HCT116 (cell line): ENCODE results near the gene GAB4. TPM values are rescaled to one million over a fixed set of nuclear protein-coding genes. Genes with fewer than 3 reads are reported as not detected.

Source experiments
- ATAC-seq: fragments of 200-7000 bp; cut with Tn5 transposase; 2 replicates; pipeline ENCODE4 v1.9.1; 2020; ENCODE audit warnings: mild to moderate bottlenecking, moderate library complexity
- BruUV-seq: library from RNA; stranded (reverse); fragments of 400-500 nt; replicated peaks from 2 replicates; lab custom pipeline; 2021; lab: Mats Ljungman, UMichigan
- CTCF ChIA-PET: fragments of 300-600 bp; sonication (Branson Sonifier 250); formaldehyde crosslinking; loops from one replicate; lab custom pipeline; 2021; ENCODE audit warnings: antibody characterized with exemption; lab: Charles Lee
- POLR2A ChIA-PET: fragments of 300-600, 350-600 bp; sonication (Branson Sonifier 250); formaldehyde crosslinking; loops from one replicate; lab custom pipeline; 2021; ENCODE audit warnings: antibody characterized with exemption; lab: Charles Lee
- RAD21 ChIA-PET, 2 experiments: fragments of 300-600 bp; sonication (Branson Sonifier 250); formaldehyde crosslinking; loops; one replicate each; lab custom pipeline; 2023; ENCODE audit warnings: low total read pairs in 2 of 2; ENCODE audit not compliant: uncharacterized antibody in 2 of 2, unreplicated experiment in 2 of 2, low non-redundant PET in 1 of 2; lab: Charles Lee
- DNase-seq: peaks from one replicate; pipeline ENCODE4 v3.0.0-alpha.2; 2010; ENCODE audit warnings: low read depth, low spot score
- H2AFZ ChIP-seq: fragments of 200-600 bp; shearing (Covaris generic), sonication (generic); 2 replicates; pipeline ENCODE4 v1.6.1; 2017; ENCODE audit warnings: low read depth, mixed run types, mixed read lengths, antibody characterized with exemption, low read length; ENCODE audit not compliant: poor library complexity, severe bottlenecking
- H3K27ac ChIP-seq: 2 replicates; pipeline ENCODE4 v1.5.1; 2012; ENCODE audit warnings: low read depth, low read length
- H3K27me3 ChIP-seq: fragments of 200-600 bp; sonication (generic); 2 replicates; pipeline ENCODE4 v1.6.1; 2016; ENCODE audit warnings: mixed run types, low read length, mixed read lengths; ENCODE audit not compliant: insufficient read depth
- H3K36me3 ChIP-seq, 2 experiments: fragments of 200-500 bp in 1 of 2; fragments of 200-600 bp in 1 of 2; sonication (Bioruptor generic) in 1 of 2; sonication (generic) in 1 of 2; 2 replicates each; pipeline versions ENCODE4 v1.5.1 to v1.6.1; 2014 to 2016; ENCODE audit warnings: low read length in 2 of 2, inconsistent platforms in 1 of 2, mixed read lengths in 1 of 2, mixed run types in 1 of 2; ENCODE audit not compliant: insufficient read depth in 2 of 2, control insufficient read depth in 1 of 2
- H3K4me1 ChIP-seq, 2 experiments: fragments of 200-600 bp in 1 of 2; sonication (generic) in 1 of 2; 2 replicates each; pipeline versions ENCODE4 v1.5.1 to v1.6.1; 2012 to 2017; ENCODE audit warnings: low read length in 2 of 2, inconsistent platforms in 1 of 2, mild to moderate bottlenecking in 1 of 2, mixed read lengths in 1 of 2, mixed run types in 1 of 2, moderate library complexity in 1 of 2; ENCODE audit not compliant: insufficient read depth in 2 of 2, control insufficient read depth in 1 of 2
- H3K4me2 ChIP-seq: fragments of 200-600 bp; sonication (generic); 2 replicates; pipeline ENCODE4 v1.6.1; 2017; ENCODE audit warnings: mixed run types, low read length, mixed read lengths
- H3K4me3 ChIP-seq, 2 experiments: fragments of 200-600 bp in 1 of 2; sonication (generic) in 1 of 2; replicated peaks in 1 of 2; 2 replicates each; pipeline ENCODE4 v1.5.1; 2011 to 2016; ENCODE audit warnings: low read length in 2 of 2, control low read depth in 1 of 2, low read depth in 1 of 2, mild to moderate bottlenecking in 1 of 2, mixed read lengths in 1 of 2, mixed run types in 1 of 2
- H3K79me2 ChIP-seq: fragments of 200-600 bp; sonication (generic); 2 replicates; pipeline ENCODE4 v1.6.1; 2017; ENCODE audit warnings: mild to moderate bottlenecking, mixed run types, low read length, moderate library complexity, mixed read lengths; ENCODE audit not compliant: insufficient read depth
- H3K9ac ChIP-seq: fragments of 200-600 bp; sonication (generic); 2 replicates; pipeline ENCODE4 v1.6.1; 2016; ENCODE audit warnings: low read length, mixed read lengths
- H3K9me2 ChIP-seq: fragments of 200-600 bp; sonication (generic), shearing (Covaris generic); 2 replicates; pipeline ENCODE4 v1.6.1; 2017; ENCODE audit warnings: mixed run types, mild to moderate bottlenecking, moderate library complexity; ENCODE audit not compliant: insufficient read depth
- H3K9me3 ChIP-seq, 2 experiments: fragments of 200-500 bp in 1 of 2; fragments of 200-600 bp in 1 of 2; sonication (Bioruptor generic) in 1 of 2; sonication (generic) in 1 of 2; 2 replicates each; pipeline ENCODE4 v1.6.1; 2014 to 2017; ENCODE audit warnings: low read length in 2 of 2, mixed read lengths in 2 of 2, inconsistent platforms in 1 of 2, low read depth in 1 of 2, mild to moderate bottlenecking in 1 of 2, mixed run types in 1 of 2, moderate library complexity in 1 of 2; ENCODE audit not compliant: control insufficient read depth in 1 of 2, insufficient read depth in 1 of 2
- H4K20me1 ChIP-seq: fragments of 200-600 bp; sonication (generic), shearing (Covaris generic); 2 replicates; pipeline ENCODE4 v1.6.1; 2017; ENCODE audit warnings: mixed run types, mild to moderate bottlenecking, moderate library complexity; ENCODE audit not compliant: insufficient read depth
- CBX3 ChIP-seq: IDR thresholded peaks from 2 replicates; pipeline ENCODE4 v1.6.1; 2012; ENCODE audit warnings: low read depth
- ELF1 ChIP-seq: IDR thresholded peaks from 2 replicates; pipeline ENCODE4 v1.6.1; 2012; ENCODE audit warnings: low read depth, borderline replicate concordance
- POLR2A ChIP-seq: IDR thresholded peaks from 2 replicates; pipeline ENCODE4 v1.7.0; 2011; ENCODE audit warnings: borderline replicate concordance; ENCODE audit not compliant: insufficient read depth, insufficient read length; ENCODE audit errors: extremely low read depth
- POLR2AphosphoS5 ChIP-seq: IDR thresholded peaks from 2 replicates; pipeline ENCODE4 v1.6.1; 2011; ENCODE audit warnings: mild to moderate bottlenecking, low read depth, low read length, moderate library complexity
- YY1 ChIP-seq: IDR thresholded peaks from 2 replicates; pipeline ENCODE4 v1.6.1; 2011; ENCODE audit warnings: low read length, low read depth, moderate library complexity, mild to moderate bottlenecking; ENCODE audit not compliant: insufficient replicate concordance; ENCODE audit errors: extremely low read depth
- ZNF274 ChIP-seq: fragments of 200-500 bp; sonication (Bioruptor generic); IDR thresholded peaks from 2 replicates; pipeline ENCODE4 v1.6.1; 2014; ENCODE audit warnings: mild to moderate bottlenecking, low read depth, low read length, inconsistent platforms
- intact Hi-C: fragments of 100-400 bp; cut with micrococcal nuclease; formaldehyde crosslinking; loops from 2 replicates; pipeline ENCODE4 v1.10.0; 2022
- total RNA-seq: library from RNA; stranded (reverse); gene quantifications from one replicate; pipeline ENCODE4 v1.2.1, GENCODE V29; 2021; ENCODE audit not compliant: unreplicated experiment
- TF ChIP-seq, protein P1 (sequence below), 3 experiments: fragments of 200-600 bp in 1 of 3; sonication (generic) in 1 of 3; IDR thresholded peaks in 2 of 3; conservative IDR thresholded peaks in 1 of 3; 2 replicates each; pipeline ENCODE4 v1.5.1; 2012 to 2017; ENCODE audit warnings: low read depth in 2 of 3, low read length in 2 of 3, antibody characterized with exemption in 1 of 3, borderline replicate concordance in 1 of 3, control low read depth in 1 of 3, mild to moderate bottlenecking in 1 of 3, mixed read lengths in 1 of 3, mixed run types in 1 of 3, moderate library complexity in 1 of 3; ENCODE audit not compliant: insufficient read depth in 1 of 3

Gene GAB4
- total RNA-seq, 1 experiment from 2014 or later = not detected

DNA sequence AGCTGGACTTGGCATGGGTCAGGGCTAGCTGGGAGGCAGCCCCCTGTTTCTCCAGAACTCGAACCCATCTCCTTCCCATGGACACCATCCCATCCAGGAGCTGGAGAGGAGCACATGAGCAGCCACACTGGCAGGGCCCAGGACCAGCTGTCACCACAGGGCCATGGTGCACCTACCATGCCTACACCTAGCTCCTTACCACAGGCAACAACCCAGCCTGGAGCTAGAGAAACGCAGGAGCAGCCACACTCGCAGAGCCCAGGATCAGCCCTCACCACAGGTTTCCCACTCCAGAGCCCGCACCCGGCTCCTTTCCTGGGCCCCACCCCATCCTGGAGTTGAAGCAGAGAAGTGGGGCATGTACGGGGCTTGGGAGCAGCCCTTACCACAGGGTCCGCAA, 50.2 kb downstream of the GAB4 start:
- Histone ChIP-seq H2AFZ (no peak overlapping the region), H3K4me1 (peaks cover 2 to 4% of the 10 kb centered on the region in 2 experiments; a peak in 2 of 4 replicates), H3K9ac (no peak overlapping the region), H3K4me2 (no peak overlapping the region), H3K27me3 (no peaks in the 10 kb centered on the region), H3K4me3 (no peak overlapping the region), H3K27ac (no peak overlapping the region), H3K36me3 (no peaks in the 10 kb centered on the region), H4K20me1 (no peaks in the 10 kb centered on the region), H3K79me2 (no peaks in the 10 kb centered on the region), H3K9me2 (no peaks in the 10 kb centered on the region), H3K9me3 (no peaks in the 10 kb centered on the region)
- ChIA-PET RAD21 (no interaction called here), POLR2A (no interaction called here), CTCF (no interaction called here)
- TF ChIP-seq ELF1 = no peak
- intact Hi-C loops = no loop called here
- no TSS peak for BruUV-seq
- ATAC-seq (no peak), DNase-seq (no peak)

DNA sequence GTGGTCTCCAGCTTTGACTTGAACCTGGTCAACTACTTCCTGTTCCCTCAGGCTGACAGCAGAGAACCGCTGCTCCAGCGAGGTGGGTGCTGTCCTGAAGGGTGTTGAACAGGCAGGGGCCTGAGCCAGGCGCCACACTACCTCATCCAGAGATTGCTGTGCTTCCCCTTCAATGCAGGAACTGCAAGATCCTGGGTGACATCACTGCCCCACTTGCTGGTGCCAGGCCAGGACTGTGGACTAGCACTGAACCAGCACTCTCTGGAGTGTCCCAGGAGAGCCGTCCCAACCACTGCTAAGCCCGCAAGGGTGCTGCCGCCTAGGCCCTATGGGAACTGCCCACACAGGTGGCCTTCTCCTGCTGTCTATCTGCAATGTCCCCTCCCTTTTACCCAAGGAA, 51.7 kb downstream of the GAB4 start:
- no peak for ATAC-seq
- H3K9ac ChIP-seq = no peak overlapping the region
- intact Hi-C loops = no loop called here
- CTCF ChIA-PET = no interaction called here
- no peak for DNase-seq
- no peaks in the 10 kb centered on the region for H3K79me2 ChIP-seq
- no peaks in the 10 kb centered on the region for H4K20me1 ChIP-seq
- no peaks in the 10 kb centered on the region for H3K36me3 ChIP-seq
- RAD21 ChIA-PET = no interaction called here
- no TSS peak for BruUV-seq
- H3K4me1 ChIP-seq = peaks cover 2 to 4% of the 10 kb centered on the region in 2 experiments; a peak in 2 of 4 replicates
- H3K9me2 ChIP-seq = no peaks in the 10 kb centered on the region
- H3K4me3 ChIP-seq = no peak overlapping the region
- no peak overlapping the region for H3K27ac ChIP-seq
- no peak overlapping the region for H2AFZ ChIP-seq
- H3K27me3 ChIP-seq = no peaks in the 10 kb centered on the region
- no peak overlapping the region for H3K4me2 ChIP-seq
- TF ChIP-seq CBX3 (no peak), YY1 (no peak), ZNF274 (no peak), POLR2A (no peak), POLR2AphosphoS5 (no peak)
- TF ChIP-seq, protein P1, sequence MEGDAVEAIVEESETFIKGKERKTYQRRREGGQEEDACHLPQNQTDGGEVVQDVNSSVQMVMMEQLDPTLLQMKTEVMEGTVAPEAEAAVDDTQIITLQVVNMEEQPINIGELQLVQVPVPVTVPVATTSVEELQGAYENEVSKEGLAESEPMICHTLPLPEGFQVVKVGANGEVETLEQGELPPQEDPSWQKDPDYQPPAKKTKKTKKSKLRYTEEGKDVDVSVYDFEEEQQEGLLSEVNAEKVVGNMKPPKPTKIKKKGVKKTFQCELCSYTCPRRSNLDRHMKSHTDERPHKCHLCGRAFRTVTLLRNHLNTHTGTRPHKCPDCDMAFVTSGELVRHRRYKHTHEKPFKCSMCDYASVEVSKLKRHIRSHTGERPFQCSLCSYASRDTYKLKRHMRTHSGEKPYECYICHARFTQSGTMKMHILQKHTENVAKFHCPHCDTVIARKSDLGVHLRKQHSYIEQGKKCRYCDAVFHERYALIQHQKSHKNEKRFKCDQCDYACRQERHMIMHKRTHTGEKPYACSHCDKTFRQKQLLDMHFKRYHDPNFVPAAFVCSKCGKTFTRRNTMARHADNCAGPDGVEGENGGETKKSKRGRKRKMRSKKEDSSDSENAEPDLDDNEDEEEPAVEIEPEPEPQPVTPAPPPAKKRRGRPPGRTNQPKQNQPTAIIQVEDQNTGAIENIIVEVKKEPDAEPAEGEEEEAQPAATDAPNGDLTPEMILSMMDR (IDR thresholded peaks at IDR 0.05 in 2 of 3, conservative IDR thresholded peaks at IDR 0.05 in 1 of 3; ENCODE audit: borderline replicate concordance in 1 of 3, insufficient read depth in 1 of 3, low read depth in 2 of 3, low read length in 2 of 3) = no peak
- POLR2A ChIA-PET = no interaction called here
- H3K9me3 ChIP-seq = no peaks in the 10 kb centered on the region
